HG03139 (cell line): ENCODE results near the gene TRIO.
"Not testable (repeated sequence)": the region's sequence is repeated elsewhere in the genome, so short reads cannot be mapped to it uniquely, and the experiment has no call there.

Source experiments
- ATAC-seq: cut with Tn5 transposase; IDR thresholded peaks from one replicate; pipeline ENCODE4 v1.9.1; 2021; ENCODE audit not compliant: unreplicated experiment

The TRIO gene

DNA sequence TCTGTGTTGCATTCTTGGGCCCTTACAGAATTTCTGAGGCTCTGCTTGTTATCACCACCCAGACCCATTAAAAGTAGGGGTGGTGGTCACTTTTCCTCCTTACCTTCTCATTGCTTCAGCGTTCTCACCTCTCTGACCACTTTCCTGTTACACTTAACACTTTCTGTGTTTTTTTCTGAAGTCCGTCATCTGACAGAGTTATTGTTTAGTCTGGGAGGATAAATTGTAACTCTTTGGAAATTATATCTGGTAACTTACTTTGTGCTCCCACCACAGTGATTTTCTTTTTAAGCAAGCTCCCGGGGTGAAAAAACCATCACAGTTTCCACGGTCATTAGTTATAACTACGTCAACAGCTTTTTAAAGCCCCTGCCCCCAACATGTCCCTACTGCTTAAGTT lies 227.2 kb downstream of the TRIO start:
- no peak for ATAC-seq

DNA sequence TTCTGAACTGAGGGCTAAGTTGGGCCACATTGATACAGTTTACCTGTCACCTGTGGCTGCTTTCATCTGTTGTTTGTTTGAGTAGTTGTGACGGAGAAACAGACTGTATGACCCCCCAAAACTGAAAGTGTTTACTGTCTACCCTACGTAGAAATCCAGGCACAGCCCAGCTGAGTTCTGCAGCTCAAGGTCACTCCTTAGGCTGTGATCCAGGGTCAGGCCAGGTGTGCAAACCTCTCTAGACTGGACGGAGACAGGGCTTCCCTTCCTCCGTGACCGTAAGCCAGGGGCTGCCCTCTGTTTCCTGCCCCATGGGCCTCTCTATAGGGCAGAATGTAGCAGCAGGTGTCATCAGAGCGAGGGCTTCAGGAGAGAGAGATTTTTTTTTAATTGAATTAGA lies 230.5 kb downstream of the TRIO start:
- no peak for ATAC-seq

DNA sequence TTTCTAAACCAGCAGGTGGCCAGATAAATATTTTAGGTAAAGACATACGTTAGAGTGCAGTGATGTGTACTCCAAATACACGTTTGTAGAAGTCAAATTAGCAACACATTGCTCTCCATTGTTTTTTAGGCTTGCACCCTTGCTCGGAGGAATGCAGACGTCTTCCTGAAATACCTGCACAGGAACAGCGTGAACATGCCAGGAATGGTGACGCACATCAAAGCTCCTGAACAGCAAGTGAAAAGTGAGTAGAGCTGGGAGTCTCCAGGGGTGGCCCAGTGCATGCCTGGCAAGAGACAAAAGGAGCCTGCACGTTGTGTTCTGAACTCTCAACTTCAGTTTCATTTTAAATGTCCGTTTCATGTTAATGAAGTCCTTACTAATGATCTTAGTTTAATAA lies 231.0 kb downstream of the TRIO start:
- ATAC-seq, result no peak

- no peak for ATAC-seq
Observed at GRCh38 chr5:14376789-14377188, 233.6 kb downstream of the TRIO start.

DNA sequence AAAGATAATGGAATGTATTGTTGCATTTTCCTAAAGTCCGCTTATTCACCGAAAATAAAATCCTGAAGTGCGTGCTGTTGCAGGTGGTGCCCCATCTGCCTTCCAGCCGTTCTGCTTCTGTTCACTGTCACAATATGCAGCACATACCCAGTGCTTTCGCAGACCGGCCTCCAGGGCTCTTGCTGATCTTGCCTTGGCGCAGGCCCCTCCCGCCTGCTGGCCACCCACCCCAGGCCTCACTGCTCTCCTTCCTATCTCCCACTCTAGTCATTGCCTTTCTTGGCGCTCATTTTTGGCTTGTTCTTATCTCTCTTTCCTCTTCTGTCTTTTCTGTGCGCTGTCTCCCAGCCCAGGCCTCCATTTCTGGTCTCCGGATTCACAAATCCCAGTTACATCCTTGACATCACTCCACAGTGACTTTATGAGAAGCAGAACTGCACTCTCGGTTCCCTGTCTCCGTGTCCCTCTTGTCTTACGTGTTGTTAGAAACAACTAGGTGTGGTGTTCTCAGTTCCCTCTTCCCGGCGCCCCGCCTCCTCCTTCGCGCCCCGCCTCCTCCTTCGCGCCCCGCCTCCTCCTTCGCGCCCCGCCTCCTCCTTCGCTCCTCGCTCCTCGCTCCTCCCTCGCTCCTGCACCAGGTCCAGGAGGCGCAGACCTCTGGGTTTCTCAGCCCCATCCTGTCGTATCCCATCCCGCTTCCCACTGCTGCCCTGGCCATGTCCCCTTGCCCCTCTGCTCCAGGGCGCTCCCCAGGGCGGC lies 236.8 kb downstream of the TRIO start:
- no peak for ATAC-seq

DNA sequence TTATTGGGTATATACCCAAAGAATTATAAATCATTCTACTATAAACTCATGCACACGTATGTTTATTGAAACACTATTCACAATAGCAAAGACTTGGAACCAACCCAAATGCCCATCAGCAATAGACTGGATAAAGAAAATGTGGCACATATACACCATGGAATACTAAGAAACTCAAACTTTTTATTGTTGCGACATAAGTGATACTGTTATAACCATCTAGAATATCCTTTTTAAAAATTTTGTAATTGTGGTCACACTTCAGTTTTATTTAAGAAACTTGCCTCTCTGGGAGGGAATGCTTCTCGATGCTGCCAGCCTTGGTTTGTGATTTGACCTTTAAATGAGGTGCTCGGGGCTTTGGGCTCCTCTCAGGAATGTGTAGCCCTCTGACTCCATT lies 237.6 kb downstream of the TRIO start:
- no peak for ATAC-seq

- ATAC-seq, result no peak
Observed at GRCh38 chr5:14382640-14383039, 239.5 kb downstream of the TRIO start.

- no peak for ATAC-seq
Observed at GRCh38 chr5:14383923-14384322, 240.8 kb downstream of the TRIO start.

- ATAC-seq, result no peak
Observed at GRCh38 chr5:14385019-14385418, 241.9 kb downstream of the TRIO start.

- no peak for ATAC-seq
Observed at GRCh38 chr5:14386884-14387624, 243.9 kb downstream of the TRIO start.

DNA sequence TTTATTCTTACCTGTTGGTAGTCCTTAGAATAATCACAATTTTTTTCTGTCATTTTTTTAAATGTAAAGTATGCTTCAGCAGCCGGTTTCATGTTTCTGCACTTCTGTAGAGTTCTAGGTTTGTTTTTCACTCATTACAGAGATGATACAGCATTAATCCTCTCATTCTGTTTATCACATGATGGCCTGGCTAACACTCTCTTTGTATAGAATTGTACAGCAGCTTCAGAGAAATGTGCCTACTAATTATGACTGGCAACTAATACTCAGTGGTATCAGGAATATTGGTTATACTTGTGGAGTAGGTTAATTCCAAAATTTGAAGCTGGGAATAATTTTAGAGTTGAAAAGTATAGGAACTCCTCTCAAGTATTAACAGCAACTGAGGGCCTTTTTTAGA lies 245.6 kb downstream of the TRIO start:
- ATAC-seq, result no peak

DNA sequence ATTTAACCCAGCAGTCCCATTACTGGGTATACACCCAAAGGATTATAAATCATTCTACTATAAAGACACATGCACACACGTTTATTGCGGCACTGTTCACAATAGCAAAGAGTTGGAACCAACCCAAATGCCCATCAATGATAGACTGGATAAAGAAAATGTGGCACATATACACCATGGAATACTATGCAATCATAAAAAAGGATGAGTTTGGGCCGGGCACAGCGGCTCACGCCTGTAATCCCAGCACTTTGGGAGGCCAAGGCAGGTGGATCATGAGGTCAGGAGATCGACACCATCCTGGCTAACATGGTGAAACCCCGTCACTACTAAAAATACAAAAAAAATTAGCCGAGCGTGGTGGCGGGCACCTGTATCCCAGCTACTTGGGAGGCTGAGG lies 249.4 kb downstream of the TRIO start:
- not testable (repeated sequence) for ATAC-seq

DNA sequence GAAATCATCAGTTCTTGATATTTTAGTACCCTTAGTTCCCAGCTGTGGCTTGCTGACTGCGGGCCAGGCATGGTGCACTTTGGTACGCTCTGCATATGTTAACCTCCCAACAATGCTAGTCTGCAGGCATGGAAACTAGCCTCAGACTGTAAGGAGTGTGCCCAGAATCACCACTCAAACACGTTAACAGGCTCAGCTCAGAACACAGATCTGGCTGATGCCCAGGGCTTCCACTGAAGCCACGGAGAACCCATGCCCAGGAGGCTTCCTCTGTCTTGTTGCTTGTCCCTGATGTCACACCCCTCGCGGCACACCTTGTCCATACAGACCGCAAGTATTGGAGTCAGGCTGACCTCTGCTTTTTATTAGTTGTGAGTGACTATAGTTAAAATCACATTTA lies 251.2 kb downstream of the TRIO start:
- no peak for ATAC-seq

DNA sequence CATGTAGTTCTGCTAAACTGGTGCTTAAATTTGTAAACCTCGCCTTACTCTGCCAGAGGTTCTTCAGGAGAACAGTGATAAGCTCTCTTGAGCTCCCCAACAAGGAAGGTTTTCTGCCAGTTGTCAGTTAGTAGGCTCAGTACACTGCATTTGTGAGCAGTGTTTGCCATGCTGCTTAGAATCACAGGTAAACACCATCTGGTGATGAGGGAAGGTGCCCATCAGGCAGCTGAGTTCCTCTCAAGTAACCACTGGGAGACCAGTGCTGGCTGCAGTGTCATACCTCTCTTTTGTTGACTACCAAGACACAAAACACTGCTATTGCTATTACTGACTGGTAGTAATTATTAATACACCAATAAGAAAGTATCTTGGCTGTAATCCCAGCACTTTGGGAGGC lies 252.3 kb downstream of the TRIO start:
- ATAC-seq, result no peak

GRCh38 chr5:14396066-14396465 lies 252.9 kb downstream of the TRIO start:
- no peak for ATAC-seq

DNA sequence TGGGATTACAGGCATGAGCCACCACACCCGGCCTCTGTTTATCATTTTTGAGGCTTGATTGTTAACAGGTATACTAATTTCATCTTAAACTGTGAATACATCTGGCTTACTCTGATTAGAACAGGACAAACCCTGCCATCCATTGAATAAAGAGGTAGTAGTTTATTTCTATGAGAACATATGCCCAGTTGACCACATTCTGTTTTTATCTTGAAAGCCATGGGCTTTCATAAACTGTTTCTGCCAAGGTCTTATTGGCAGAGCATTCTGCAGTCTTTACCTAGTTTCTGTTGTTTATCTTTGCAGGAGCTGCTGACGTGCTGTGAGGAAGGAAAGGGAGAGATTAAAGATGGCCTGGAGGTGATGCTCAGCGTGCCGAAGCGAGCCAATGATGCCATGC lies 253.6 kb downstream of the TRIO start:
- no peak for ATAC-seq

DNA sequence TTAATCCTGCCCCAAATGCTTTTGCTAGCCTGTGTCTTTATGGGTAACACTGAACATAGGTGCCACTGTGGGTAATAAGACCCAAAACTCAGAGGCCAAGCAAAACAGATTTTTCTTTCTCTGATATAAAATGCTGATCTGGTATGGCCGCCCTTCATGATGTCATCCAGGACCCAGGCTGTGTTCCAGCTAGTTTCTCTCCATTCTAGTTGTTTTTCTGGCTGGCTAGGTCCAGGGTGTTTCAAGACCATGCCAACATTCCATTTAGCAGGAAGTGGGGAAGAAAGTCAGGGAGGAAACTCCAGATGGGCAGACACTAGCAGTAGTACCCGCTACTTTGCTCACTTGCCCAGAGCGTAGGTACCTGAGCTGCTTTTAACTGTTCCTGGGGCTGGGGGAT lies 254.6 kb downstream of the TRIO start:
- no peak for ATAC-seq

DNA sequence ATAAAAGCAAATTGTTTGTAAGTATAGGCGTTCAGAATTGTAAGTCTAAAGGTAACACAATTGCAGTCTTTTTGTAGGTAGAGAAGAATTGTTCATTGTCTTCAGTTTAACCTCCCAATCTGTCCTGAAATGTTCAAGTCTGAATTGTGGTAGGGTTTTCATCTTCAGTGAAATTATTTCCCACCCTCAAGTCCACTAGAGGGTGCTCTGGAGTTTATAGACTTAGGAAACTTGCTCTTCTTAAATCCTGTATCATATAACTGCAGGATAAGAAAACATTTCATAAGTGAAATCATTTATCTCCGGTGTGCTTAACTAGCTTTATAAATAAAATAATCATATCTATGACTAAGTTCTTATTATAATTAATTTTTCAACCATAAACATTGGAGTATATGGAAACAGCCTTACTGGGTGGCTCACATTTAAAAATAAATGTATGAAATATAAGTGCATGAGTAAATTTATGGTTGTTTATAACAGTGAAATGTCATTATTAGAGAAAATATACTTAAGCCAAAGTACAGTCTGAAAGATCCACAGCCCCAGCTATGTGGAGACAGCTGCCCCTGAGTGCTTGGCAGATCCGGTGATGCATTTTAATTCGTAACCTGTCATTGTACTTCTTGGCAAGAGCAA lies 256.0 kb downstream of the TRIO start:
- no peak for ATAC-seq

- ATAC-seq, result no peak
Observed at GRCh38 chr5:14400085-14400484, 256.9 kb downstream of the TRIO start.

DNA sequence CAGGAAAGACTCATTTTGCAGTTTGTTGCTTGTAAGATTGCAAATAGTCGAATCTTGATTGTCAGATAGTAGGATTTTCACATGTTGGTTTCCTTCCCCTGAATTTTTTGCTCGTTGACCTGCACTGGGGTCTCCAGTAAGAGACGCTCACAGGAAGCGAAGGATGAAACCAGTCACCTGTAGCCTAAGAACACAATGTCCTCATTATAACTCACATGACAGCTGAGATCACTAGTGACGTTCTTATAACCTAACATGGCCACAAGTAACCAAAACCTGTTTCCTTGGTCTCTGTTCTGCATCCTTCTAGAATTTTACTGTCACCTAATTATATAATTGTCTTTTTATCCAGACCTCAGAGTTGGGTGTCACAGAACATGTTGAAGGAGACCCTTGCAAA lies 257.5 kb downstream of the TRIO start:
- ATAC-seq, result no peak

DNA sequence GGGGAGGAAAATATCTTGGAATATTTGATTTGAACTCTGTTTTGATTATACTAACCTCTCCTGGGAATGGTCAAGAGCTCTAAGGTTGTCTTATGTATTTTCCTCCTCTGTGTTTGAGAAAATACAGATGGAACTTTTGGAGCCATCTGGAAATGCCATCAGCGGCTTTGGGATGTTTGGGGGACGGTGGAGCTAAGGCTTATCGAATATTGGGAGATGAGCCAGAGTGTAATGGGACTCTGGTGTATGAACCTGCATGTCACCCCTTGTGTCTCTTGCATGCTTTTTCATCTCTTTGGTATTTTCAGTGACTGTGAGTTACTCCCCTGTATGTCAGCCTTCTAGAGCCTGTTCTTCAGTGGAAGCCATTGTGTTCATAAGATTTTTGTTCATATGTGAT lies 258.5 kb downstream of the TRIO start:
- no peak for ATAC-seq

DNA sequence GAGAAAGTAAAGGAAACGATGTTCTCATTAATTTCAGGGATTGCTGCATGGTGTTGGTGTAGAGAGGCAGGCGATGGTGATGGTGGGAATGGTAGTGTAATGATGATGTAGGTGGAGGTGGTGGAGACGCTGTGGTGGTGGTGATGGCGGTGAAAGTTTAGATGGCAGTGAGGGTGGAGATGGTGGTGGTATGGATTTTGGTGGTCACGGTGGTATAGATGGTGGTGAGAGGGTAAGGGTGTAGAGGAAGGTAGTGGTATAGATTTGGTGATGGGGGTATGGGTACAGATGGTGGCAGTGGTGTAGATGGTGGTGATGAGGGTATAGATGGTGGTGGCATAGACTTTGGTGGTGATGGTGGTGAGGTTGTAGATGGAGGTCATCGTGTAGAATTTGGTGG lies 259.3 kb downstream of the TRIO start:
- no peak for ATAC-seq
